Measurements from ENCODE around the gene CFAP54. TPM values are rescaled to one million over a fixed set of nuclear protein-coding genes. Genes with fewer than 3 reads are reported as not detected.

Gene CFAP54
- polyA plus RNA-seq, 3 donors = not detected

DNA sequence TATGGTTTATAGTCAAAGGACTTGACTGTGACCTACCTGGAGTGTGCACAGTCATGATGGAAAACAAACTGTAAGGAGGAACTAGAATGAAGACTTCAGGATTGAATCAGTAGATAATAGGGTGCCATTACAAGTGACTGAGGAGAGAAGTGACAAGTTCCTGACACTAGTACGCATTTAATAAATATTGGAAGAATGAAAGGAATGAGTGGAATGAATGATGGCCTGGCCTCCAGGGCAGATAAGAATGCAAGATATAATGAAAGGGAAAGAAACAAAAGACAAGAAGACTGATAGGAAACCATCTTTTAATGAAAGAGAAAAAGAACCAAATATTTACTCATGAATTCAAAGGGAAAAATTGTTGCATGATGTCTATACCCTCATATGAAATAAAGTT, 372.9 kb downstream of the CFAP54 start:
- no peak overlapping the region for H3K27ac Mint-ChIP-seq
- no peaks in the 10 kb centered on the region for H3K27me3 ChIP-seq (ENCODE audit: control insufficient read depth in 2 of 2, insufficient read depth in 2 of 2, low read length in 2 of 2)
- intact Hi-C loops (cut with micrococcal nuclease) = no loop called here
- DNase-seq = no peak
- H3K4me1 ChIP-seq (ENCODE audit: control insufficient read depth in 1 of 2, insufficient read depth in 2 of 2, low read length in 2 of 2) = no peaks in the 10 kb centered on the region
- no peaks in the 10 kb centered on the region for H3K79me2 ChIP-seq (ENCODE audit: insufficient read depth, low read length)
- H3K4me3 ChIP-seq (replicated peaks in 1 of 3; ENCODE audit: low read depth in 2 of 3, low read length in 3 of 3) = no peak overlapping the region
- peaks cover 0 to 2% (median 2%) of the 10 kb centered on the region in 3 donors for H3K27me3 Mint-ChIP-seq (ENCODE audit: low read depth in 3 of 3)
- no peaks in the 10 kb centered on the region for H3K9me3 ChIP-seq (replicated peaks in 1 of 2; ENCODE audit: control insufficient read depth in 1 of 2, insufficient read depth in 1 of 2, low read length in 2 of 2)
- H3K9me3 Mint-ChIP-seq = peaks cover 1 to 6% (median 4%) of the 10 kb centered on the region in 7 donors
- no peak overlapping the region for H3K4me3 Mint-ChIP-seq
- H3K36me3 Mint-ChIP-seq = no peaks in the 10 kb centered on the region
- no peak overlapping the region for H3K4me2 ChIP-seq (replicated peaks; ENCODE audit: extremely low read depth, low read length, poor library complexity, severe bottlenecking)
- no peaks in the 10 kb centered on the region for H4K20me1 ChIP-seq (ENCODE audit: insufficient read depth, low read length)
- TF ChIP-seq CTCF (IDR thresholded peaks at IDR 0.05) = no peak
- H3K27ac ChIP-seq (ENCODE audit: low read depth in 1 of 2, low read length in 2 of 2) = no peak overlapping the region
- no peak overlapping the region for H2AFZ ChIP-seq (ENCODE audit: insufficient read depth, low read depth, low read length, poor library complexity, severe bottlenecking)
- H3K4me1 Mint-ChIP-seq = no peaks in the 10 kb centered on the region
- H3K9ac ChIP-seq (ENCODE audit: insufficient read depth, low read length, poor library complexity, severe bottlenecking) = no peak overlapping the region
- H3K36me3 ChIP-seq (replicated peaks in 1 of 2; ENCODE audit: control insufficient read depth in 1 of 2, insufficient read depth in 2 of 2, low read length in 2 of 2) = no peaks in the 10 kb centered on the region
- WGBS (ENCODE audit: insufficient coverage) = no CpG with 5 or more reads among the region's 1 CpG

DNA sequence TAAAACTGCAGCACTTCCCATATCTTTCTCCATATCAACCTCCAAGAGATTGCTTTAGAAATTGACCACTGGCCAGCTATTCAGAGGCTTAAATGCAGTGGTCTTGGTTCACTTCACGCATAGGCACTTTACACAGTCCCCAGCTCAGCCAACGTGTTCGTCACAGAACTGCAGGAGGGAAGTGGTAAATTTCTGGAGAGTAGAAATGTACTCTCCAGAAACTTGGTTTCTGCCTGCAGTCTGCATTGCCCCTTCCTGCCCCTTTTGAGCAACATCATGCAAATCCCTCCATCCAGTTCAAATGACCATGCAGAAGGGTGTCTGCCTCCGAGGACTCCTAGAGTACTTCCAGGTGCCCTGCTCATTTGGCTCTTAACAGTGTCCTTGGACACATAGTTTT, 375.0 kb downstream of the CFAP54 start:
- TF ChIP-seq CTCF (IDR thresholded peaks at IDR 0.05) = no peak
- Histone ChIP-seq H3K9ac (ENCODE audit: insufficient read depth, low read length, poor library complexity, severe bottlenecking) (no peak overlapping the region), H2AFZ (ENCODE audit: insufficient read depth, low read depth, low read length, poor library complexity, severe bottlenecking) (no peak overlapping the region), H4K20me1 (ENCODE audit: insufficient read depth, low read length) (no peaks in the 10 kb centered on the region), H3K27ac (ENCODE audit: low read depth in 1 of 2, low read length in 2 of 2) (no peak overlapping the region), H3K4me3 (replicated peaks in 1 of 3; ENCODE audit: low read depth in 2 of 3, low read length in 3 of 3) (no peak overlapping the region), H3K27me3 (ENCODE audit: control insufficient read depth in 2 of 2, insufficient read depth in 2 of 2, low read length in 2 of 2) (no peaks in the 10 kb centered on the region), H3K4me1 (ENCODE audit: control insufficient read depth in 1 of 2, insufficient read depth in 2 of 2, low read length in 2 of 2) (no peaks in the 10 kb centered on the region), H3K9me3 (replicated peaks in 1 of 2; ENCODE audit: control insufficient read depth in 1 of 2, insufficient read depth in 1 of 2, low read length in 2 of 2) (no peaks in the 10 kb centered on the region), H3K36me3 (replicated peaks in 1 of 2; ENCODE audit: control insufficient read depth in 1 of 2, insufficient read depth in 2 of 2, low read length in 2 of 2) (no peaks in the 10 kb centered on the region), H3K79me2 (ENCODE audit: insufficient read depth, low read length) (no peaks in the 10 kb centered on the region), H3K4me2 (replicated peaks; ENCODE audit: extremely low read depth, low read length, poor library complexity, severe bottlenecking) (no peak overlapping the region)
- Mint-ChIP-seq H3K36me3 (no peaks in the 10 kb centered on the region), H3K27ac (no peak overlapping the region), H3K9me3 (peaks cover 0 to 3% (median 0%) of the 10 kb centered on the region in 7 donors), H3K4me1 (no peaks in the 10 kb centered on the region), H3K4me3 (no peak overlapping the region), H3K27me3 (ENCODE audit: low read depth in 3 of 3) (peaks cover 0 to 2% (median 2%) of the 10 kb centered on the region in 3 donors)
- intact Hi-C loops (cut with micrococcal nuclease) = no loop called here
- no peak for DNase-seq
- no CpG with 5 or more reads among the region's 4 CpGs for WGBS (ENCODE audit: insufficient coverage)

Measured in CD14-positive monocyte (primary cell).